K562 (cell line): ENCODE measurements around the gene EOGT. TPM values are rescaled to one million over a fixed set of nuclear protein-coding genes. Genes with fewer than 3 reads are reported as not detected.

Source experiments
- BHLHE40 ChIP-seq: IDR thresholded peaks from 2 replicates; pipeline ENCODE4 v1.6.1; 2011; ENCODE audit warnings: low read length, improper control_type of control experiment
- CBX8 ChIP-seq: fragments of 200-600 bp; sonication (generic); IDR thresholded peaks from 2 replicates; pipeline ENCODE4 v1.6.1; 2012; ENCODE audit warnings: borderline replicate concordance, mixed run types, low read depth, mild to moderate bottlenecking, moderate library complexity, mixed read lengths, low read length, control low read depth, inconsistent platforms; ENCODE audit not compliant: poor library complexity, severe bottlenecking; ENCODE audit errors: extremely low read depth
- CGGBP1 ChIP-seq: fragments of 250-450 bp; sonication (Bioruptor Pico); IDR thresholded peaks from 2 replicates; pipeline ENCODE4 v1.9.0; 2021; ENCODE audit warnings: mild to moderate bottlenecking
- CHD2 ChIP-seq: IDR thresholded peaks from 2 replicates; pipeline ENCODE4 v1.6.1; 2011; ENCODE audit warnings: low read depth, low read length
- E2F1 ChIP-seq: sonication (generic); formaldehyde crosslinking; IDR thresholded peaks from 2 replicates; pipeline ENCODE4 v1.8.1; 2023; ENCODE audit warnings: mild to moderate bottlenecking, missing genetic modification reagents, moderate library complexity
- EP300 ChIP-seq: IDR thresholded peaks from 2 replicates; pipeline ENCODE4 v1.6.1; 2012; ENCODE audit warnings: low read length, improper control_type of control experiment
- FOXM1 ChIP-seq, 2 experiments: fragments of 450-650 bp in 1 of 2; sonication (generic) in 1 of 2; formaldehyde crosslinking in 1 of 2; IDR thresholded peaks; 2 replicates each; pipeline versions ENCODE4 v1.6.1 to v1.9.0; 2017 to 2022; ENCODE audit warnings: low read depth in 2 of 2, mild to moderate bottlenecking in 2 of 2, missing genetic modification reagents in 1 of 2, moderate library complexity in 1 of 2
- HMGN3 ChIP-seq: IDR thresholded peaks from 2 replicates; pipeline ENCODE4 v1.6.1; 2011; ENCODE audit warnings: borderline replicate concordance, low read depth, mild to moderate bottlenecking, mixed read lengths, low read length; ENCODE audit not compliant: insufficient read length; ENCODE audit errors: extremely low read depth
- KLF10 ChIP-seq: fragments of 250-450 bp; sonication (Bioruptor Pico); IDR thresholded peaks from 2 replicates; pipeline ENCODE4 v1.6.1; 2021; ENCODE audit warnings: matching md5 sums
- KLF16 ChIP-seq: IDR thresholded peaks from 2 replicates; pipeline ENCODE4 v1.6.1; 2016; ENCODE audit warnings: antibody characterized with exemption
- L3MBTL2 ChIP-seq: fragments of 450-650 bp; IDR thresholded peaks from 2 replicates; pipeline ENCODE4 v1.6.1; 2016; ENCODE audit warnings: mild to moderate bottlenecking, moderate library complexity
- MECOM ChIP-seq: fragments of 250-450 bp; sonication (Bioruptor Pico); IDR thresholded peaks from 2 replicates; pipeline ENCODE4 v1.8.0; 2022; ENCODE audit warnings: inconsistent platforms
- MEIS2 ChIP-seq: fragments of 450-650 bp; IDR thresholded peaks from 2 replicates; pipeline ENCODE4 v1.6.1; 2014; ENCODE audit warnings: mild to moderate bottlenecking; ENCODE audit not compliant: partially characterized antibody
- SMARCA4 ChIP-seq: fragments of 450-650 bp; IDR thresholded peaks from 2 replicates; pipeline ENCODE4 v1.6.1; 2016
- SMARCC2 ChIP-seq: fragments of 450-650 bp; IDR thresholded peaks from 2 replicates; pipeline ENCODE4 v1.6.1; 2017; ENCODE audit warnings: antibody characterized with exemption, moderate library complexity, mild to moderate bottlenecking, low read depth
- ZBTB12 ChIP-seq: fragments of 250-450 bp; sonication (Bioruptor Pico); IDR thresholded peaks from 2 replicates; pipeline ENCODE4 v1.4.0; 2020
- ZNF12 ChIP-seq: sonication (generic); formaldehyde crosslinking; IDR thresholded peaks from 2 replicates; pipeline ENCODE4 v1.4.0; 2020; ENCODE audit warnings: mild to moderate bottlenecking, missing genetic modification reagents
- ZNF277 ChIP-seq: fragments of 250-450 bp; sonication (Bioruptor Pico); IDR thresholded peaks from 2 replicates; pipeline ENCODE4 v1.8.0; 2022; ENCODE audit warnings: inconsistent platforms, mild to moderate bottlenecking, moderate library complexity, borderline replicate concordance
- ZNF324 ChIP-seq: fragments of 250-450 bp; sonication (Bioruptor Pico); IDR thresholded peaks from 2 replicates; pipeline ENCODE4 v1.4.0; 2020; ENCODE audit warnings: mild to moderate bottlenecking
- ZNF644 ChIP-seq: fragments of 200-800 bp; sonication (Bioruptor generic); IDR thresholded peaks from 2 replicates; pipeline ENCODE4 v1.6.1; 2016; ENCODE audit warnings: low read depth, missing genetic modification characterization, missing compliant biosample characterization
- ZNF717 ChIP-seq: fragments of 250-450 bp; sonication (Bioruptor Pico); IDR thresholded peaks from 2 replicates; pipeline ENCODE4 v1.5.0; 2021
- polyA plus RNA-seq, 8 experiments: library from polyadenylated mRNA; depleted of rRNA in 4 of 8; stranded (reverse) in 5 of 8; unstranded in 3 of 8; fragments of >200 nt; fragmentation: Nextera tagmentation in 2 of 8; fragmentation: Illumina TruSeq in 1 of 8; extraction: Ambion mirVana in 2 of 8; extraction: Trizol in 1 of 8; gene quantifications; 2 replicates each; pipeline versions ENCODE4 v1.2.1 to v1.2.3, GENCODE V29; 2011 to 2014; ENCODE audit warnings: inconsistent platforms in 1 of 8, missing spikeins in 1 of 8
- total RNA-seq, 7 experiments: library from RNA; depleted of rRNA in 6 of 7; stranded (reverse); fragments of >200 nt in 6 of 7; fragmentation: Illumina TruSeq in 2 of 7; extraction: Trizol in 2 of 7; gene quantifications; 2 replicates each; pipeline versions ENCODE4 v1.2.1 to v1.2.3, GENCODE V29; 2011 to 2021; ENCODE audit warnings: low replicate concordance in 1 of 7

The EOGT gene
- total and polyA plus RNA-seq, 9 of the 15 experiments (the other 6 are each of a cell fraction or from before 2014, with no cell fraction given), result 3.6 to 17.9 (median 7.4) TPM

- TF ChIP-seq KLF16, result peak; percentile 50; the same call in 1 of the 2 replicates
- TF ChIP-seq SMARCC2, result peak; percentile 29; the same call in 1 of the 2 replicates
- peak; percentile 59 for TF ChIP-seq EP300
- no peak for TF ChIP-seq ZNF324
- no peak for TF ChIP-seq ZNF644 (tag)
- no peak for TF ChIP-seq CGGBP1
- peak; percentile 81 for TF ChIP-seq MEIS2
- no peak for TF ChIP-seq BHLHE40
- TF ChIP-seq ZNF717 (CRISPR knock-in tag), result no peak
- peak; percentile 80 for TF ChIP-seq SMARCA4
- TF ChIP-seq L3MBTL2, result no peak
- no peak for TF ChIP-seq CHD2
- no peak for TF ChIP-seq ZNF277 (CRISPR knock-in tag)
- TF ChIP-seq E2F1 (CRISPR knock-in tag), result no peak
- no peak for TF ChIP-seq ZBTB12 (CRISPR knock-in tag)
- 0 out of 2 replicates have a peak, but pooled peaks have one; percentile 49 for TF ChIP-seq FOXM1 (IDR thresholded peaks at IDR 0.05; ENCODE audit: low read depth)
- no peak for TF ChIP-seq FOXM1 (CRISPR knock-in tag; IDR thresholded peaks at IDR 0.05; ENCODE audit: low read depth)
- TF ChIP-seq CBX8, result no peak
- no peak for TF ChIP-seq KLF10 (CRISPR knock-in tag)
- no peak for TF ChIP-seq ZNF12
- no peak for TF ChIP-seq HMGN3
- 0 out of 2 replicates have a peak, but pooled peaks have one; percentile 60 for TF ChIP-seq MECOM (CRISPR knock-in tag)
Observed at GRCh38 chr3:68957895-68958294, 55.6 kb downstream of the EOGT start (continued).
